Kidney capillary endothelial cell (primary cell): ENCODE measurements around the gene NRP2.

Experiments used
- DNase-seq: peaks from one replicate; pipeline ENCODE4 v3.0.0-alpha.2; 2018; ENCODE audit warnings: low spot score

NRP2 gene

GRCh38 chr2:205772983-205773382 lies 90.7 kb downstream of the NRP2 start:
- DNase-seq, result no peak

GRCh38 chr2:205773989-205774388 lies 91.7 kb downstream of the NRP2 start:
- no peak for DNase-seq

- DNase-seq, result peak; percentile 83
These were observed 93.0 kb downstream of the NRP2 start for GRCh38 chr2:205775097-205775877.

- peak; percentile 27 for DNase-seq
These were observed 93.8 kb downstream of the NRP2 start for GRCh38 chr2:205776139-205776538.

GRCh38 chr2:205776720-205777119 lies 94.4 kb downstream of the NRP2 start:
- DNase-seq, result no peak

GRCh38 chr2:205778356-205778755 lies 96.1 kb downstream of the NRP2 start:
- DNase-seq, result no peak

- peak; percentile 15 for DNase-seq
These were observed 98.3 kb downstream of the NRP2 start for GRCh38 chr2:205780645-205781044.

DNA sequence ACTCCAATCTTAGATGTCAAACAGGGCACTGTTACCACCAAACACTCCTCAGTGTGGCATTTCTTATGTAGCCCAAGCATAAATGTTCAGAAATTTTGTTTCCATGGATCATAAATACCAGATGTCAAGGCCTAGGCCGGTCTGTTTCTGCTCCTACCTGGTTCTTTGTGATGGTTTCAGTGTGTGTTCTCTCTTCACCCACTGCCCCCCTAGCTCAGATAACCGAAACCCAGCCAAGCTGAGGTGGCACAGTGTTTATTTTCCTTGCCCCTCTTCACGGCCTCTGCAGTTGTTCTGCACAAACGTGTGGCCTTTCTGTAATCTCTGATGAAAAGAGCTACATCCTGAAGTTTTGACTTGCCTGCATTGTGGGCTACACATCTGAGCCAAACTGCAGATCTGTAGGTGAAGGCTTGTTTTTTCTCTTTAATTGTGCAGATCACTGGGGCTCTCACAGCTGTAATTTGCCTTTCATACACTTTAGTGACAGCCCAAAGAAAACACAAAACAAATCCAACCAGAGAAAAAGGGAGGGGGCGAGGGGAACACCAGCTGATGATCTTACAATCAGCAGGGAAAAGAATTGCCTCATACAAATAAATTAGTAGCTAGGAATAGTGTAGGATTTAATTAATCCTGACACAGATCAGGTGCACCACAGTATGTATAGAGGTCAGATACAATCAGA lies 99.1 kb downstream of the NRP2 start:
- no peak for DNase-seq

- DNase-seq, result no peak
These were observed 100.6 kb downstream of the NRP2 start for GRCh38 chr2:205782941-205783340.

GRCh38 chr2:205783872-205784499 lies 101.7 kb downstream of the NRP2 start:
- no peak for DNase-seq

DNA sequence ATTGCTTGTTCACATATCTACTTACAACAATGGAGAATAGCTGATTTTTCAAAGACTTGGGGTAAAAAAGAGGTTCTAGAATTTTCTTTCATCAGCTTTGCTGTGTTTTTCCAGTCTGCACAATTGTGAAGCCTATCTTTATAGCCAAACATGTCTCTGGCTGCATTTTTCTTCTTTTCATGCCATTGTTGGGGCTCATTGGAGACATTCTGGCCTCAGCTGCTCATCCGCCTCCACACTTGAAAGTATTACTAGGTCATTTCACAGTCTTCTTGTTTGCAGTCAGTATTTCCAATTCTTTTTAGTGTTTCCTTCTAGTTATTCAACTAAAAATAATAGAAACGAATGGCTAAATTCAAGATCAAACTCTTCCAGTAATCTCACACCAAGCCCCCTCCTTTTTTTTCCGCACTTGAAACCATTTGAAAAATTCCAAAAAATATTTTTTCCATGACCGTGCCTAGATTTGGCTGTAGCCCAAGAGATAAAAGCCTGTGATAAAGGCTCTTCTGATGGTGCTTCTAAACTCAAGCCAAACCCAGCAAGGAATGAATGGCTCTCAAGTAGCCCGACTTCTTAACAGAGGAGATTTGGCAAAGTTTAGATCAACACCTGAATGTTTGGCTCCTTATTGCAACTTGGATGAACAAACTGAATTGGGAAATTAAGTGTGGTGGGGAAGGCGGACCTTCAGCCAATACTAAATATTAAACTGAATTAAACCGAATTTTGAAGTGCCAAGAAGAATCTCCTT lies 103.4 kb downstream of the NRP2 start:
- DNase-seq, result no peak

DNA sequence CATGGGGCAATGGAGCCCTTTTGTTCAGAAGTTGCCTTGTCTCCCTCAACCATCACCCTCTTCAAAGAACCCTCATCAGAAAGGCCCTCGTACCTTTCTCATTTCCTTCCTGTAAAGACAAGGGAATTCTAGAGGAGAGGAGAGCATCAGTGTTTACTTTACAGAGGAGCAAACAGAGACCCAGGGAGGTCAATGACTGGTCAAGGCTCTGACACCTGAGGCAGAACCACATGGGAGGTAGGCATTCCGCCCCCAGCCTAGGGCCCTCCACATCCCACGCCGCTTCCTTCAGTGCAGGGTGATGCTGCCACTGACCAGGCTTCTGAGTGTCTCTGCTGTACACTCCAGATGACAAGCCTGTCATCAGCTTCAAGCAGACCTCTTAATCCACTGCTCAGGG lies 104.7 kb downstream of the NRP2 start:
- DNase-seq, result no peak

DNA sequence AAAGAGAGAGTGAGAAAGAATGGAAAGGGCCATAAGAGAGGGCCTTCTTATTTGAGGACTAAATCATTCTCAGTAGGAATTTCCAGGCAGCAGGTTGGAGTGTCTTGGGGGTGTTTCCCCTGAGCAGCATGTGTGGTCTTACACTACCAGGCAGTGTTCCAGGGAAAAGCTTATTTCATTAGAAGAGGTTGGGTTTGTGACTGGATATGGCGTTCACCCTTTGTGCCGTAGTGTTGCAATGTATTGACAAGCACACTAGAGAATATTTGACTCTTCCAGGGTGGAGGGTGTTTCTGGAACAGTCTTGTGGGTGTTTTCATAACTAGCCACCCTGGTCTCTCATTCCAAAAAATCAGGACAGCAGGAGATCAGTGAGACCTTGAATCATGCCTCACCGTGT lies 105.5 kb downstream of the NRP2 start:
- no peak for DNase-seq

DNA sequence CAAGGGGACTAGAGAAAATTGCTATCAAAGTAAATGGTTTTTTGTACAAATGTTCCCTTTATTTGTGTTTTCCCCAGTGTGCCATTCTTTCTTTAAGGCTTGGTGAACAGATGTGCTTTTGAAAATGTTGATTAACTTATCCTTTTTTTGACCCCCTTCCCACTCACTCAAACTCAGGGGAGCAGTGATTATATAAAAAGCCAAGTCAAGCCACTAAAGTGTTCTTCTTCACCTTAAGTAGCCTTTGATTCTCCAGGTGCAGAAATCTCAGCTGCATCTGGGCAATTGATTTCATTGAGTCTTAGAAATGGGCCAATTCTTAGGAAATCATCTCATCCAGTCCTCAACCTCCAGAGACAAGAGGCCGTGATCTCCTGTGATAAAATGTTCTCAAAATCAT lies 107.6 kb downstream of the NRP2 start:
- no peak for DNase-seq

DNA sequence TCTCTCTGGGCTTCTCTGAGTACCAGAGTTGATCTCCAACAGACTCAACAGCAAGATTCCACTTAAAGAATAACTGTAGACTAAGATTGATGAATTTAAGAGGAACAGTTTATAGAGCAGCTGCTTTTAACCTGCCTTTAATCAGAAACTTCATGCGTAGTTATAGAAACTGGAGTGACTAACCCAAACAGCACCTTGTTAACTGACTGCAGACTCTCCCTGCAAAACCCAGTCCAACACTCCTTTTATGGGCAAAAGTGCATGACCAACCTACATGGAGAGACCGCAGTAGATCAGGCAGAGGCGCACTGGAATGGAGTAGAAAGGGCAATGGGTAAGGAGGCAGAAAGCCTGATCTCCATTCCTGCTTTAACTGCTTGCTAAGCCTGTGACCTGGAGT lies 110.6 kb downstream of the NRP2 start:
- no peak for DNase-seq

- no peak for DNase-seq
These were observed 114.6 kb downstream of the NRP2 start for GRCh38 chr2:205796805-205797313.

DNA sequence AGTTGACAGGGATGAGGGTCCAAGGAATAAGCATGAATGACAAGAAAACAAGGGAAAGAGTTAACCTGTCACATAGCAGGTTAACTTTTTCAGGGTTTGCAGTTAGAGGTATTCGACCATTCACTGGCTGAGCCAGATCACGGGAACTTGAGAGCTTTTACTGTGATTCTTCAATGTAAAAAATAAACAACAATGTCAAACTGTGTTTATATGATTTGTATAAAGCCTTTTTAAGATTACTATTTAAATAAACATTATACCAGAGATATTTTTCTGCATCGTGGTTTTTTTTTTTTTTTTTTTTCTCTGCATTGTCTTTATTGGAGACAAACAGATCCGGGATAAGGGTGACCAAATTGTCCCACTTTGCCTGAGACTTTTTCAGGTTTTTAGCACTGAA lies 115.6 kb downstream of the NRP2 start:
- no peak for DNase-seq

- no peak for DNase-seq
These were observed 117.9 kb downstream of the NRP2 start for GRCh38 chr2:205800224-205800623.

- DNase-seq, result no peak
These were observed 118.5 kb downstream of the NRP2 start for GRCh38 chr2:205800773-205801172.

GRCh38 chr2:205802065-205802464 lies 119.8 kb downstream of the NRP2 start:
- no peak for DNase-seq

DNA sequence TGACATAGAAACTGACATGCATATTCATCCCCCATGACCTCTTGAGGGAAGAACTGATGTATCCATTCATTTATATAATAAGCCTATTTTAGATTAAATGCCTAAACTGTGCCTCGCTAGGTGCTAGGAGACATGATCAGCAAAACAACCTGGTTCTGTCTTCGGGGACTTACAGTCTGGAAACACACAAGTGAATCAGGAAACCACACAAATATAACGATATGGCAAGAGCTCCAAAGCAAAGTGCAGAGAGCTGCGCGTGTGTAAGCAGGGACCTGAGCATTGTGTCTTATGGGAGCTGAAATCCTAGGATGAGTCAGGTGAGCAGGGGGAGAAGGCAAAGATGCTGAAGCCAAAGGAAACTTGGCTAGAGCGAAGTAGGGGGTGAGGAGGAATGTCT lies 120.6 kb downstream of the NRP2 start:
- no peak for DNase-seq

- DNase-seq, result no peak
These were observed 121.2 kb downstream of the NRP2 start for GRCh38 chr2:205803500-205803899.
